ENCODE results near the gene DGKQ.

DGKQ gene

DNA sequence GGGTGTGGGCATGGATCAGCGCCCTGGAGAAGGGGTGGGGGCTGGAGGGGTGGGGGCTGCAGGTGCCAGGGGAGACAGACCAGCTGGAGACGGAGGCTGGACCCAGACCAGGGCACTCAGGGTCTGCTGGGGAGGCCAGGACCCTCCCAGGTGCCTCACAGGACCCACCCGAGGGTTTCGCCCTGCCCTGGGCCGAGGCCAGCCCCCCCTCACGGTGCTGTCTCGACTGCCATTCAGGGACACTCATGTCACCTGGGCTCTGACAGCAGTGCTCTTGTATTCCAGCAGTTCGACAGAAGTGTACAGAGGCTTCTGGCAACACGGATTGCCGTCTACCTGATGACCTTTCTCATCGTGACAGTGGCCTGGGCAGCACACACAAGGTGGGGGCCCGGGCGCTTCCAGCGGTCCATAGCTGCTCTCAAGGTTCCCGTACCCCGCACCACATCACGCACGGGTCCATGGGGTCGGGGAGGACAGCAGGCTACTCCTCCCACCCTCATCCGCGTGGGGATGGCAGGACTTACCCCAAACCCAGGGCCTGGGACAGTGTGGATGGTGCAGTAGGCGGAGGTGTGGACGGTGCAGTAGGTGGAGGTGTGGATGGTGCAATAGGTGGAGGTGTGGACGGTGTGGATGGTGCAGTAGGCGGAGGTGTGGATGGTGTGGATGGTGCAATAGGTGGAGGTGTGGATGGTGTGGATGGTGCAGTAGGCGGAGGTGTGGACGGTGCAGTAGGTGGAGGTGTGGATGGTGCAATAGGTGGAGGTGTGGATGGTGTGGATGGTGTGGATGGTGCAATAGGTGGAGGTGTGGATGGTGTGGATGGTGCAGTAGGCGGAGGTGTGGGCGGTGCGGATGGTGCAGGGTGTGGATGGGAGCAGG, 23.0 kb downstream of the DGKQ start:
- H3K36me3 ChIP-seq (ENCODE audit: control insufficient read depth, insufficient read depth, low read length): no peaks in the 10 kb centered on the region
- no peak overlapping the region for H3K23ac ChIP-seq (ENCODE audit: low read length)
- H3K4me3 ChIP-seq (ENCODE audit: low read length): no peak overlapping the region
- no peak overlapping the region for H2BK15ac ChIP-seq (replicated peaks; ENCODE audit: low read depth)
- H4K8ac ChIP-seq (ENCODE audit: low read depth, low read length): no peak overlapping the region
- H3K56ac ChIP-seq (ENCODE audit: low read length): no peak overlapping the region
- H3K4me1 ChIP-seq (ENCODE audit: control insufficient read depth, low read depth, low read length): peaks cover 3% of the 10 kb centered on the region
- H3K79me2 ChIP-seq (ENCODE audit: control insufficient read depth, insufficient read depth, low read length): no peaks in the 10 kb centered on the region
- H2AK5ac ChIP-seq (ENCODE audit: low read length): no peak overlapping the region
- H3K79me1 ChIP-seq (ENCODE audit: low read length): no peaks in the 10 kb centered on the region
- no peak overlapping the region for H2BK5ac ChIP-seq (ENCODE audit: low read length)
- DNase-seq: no peak
- no peak overlapping the region for H4K5ac ChIP-seq (ENCODE audit: low read length)
- peaks cover 2% of the 10 kb centered on the region for H3K27me3 ChIP-seq (ENCODE audit: insufficient read depth, low read length, poor library complexity)
- H3K18ac ChIP-seq (ENCODE audit: low read length): no peak overlapping the region
- no peak overlapping the region for H3K4ac ChIP-seq (ENCODE audit: low read depth, low read length)
- H2BK120ac ChIP-seq (ENCODE audit: low read depth, low read length): no peak overlapping the region
- H3K4me2 ChIP-seq (ENCODE audit: low read length): no peak overlapping the region
- no peak overlapping the region for H3K27ac ChIP-seq (ENCODE audit: low read depth, low read length)
- no CpG with 5 or more reads among the region's 30 CpGs for WGBS (ENCODE audit: extremely low coverage, insufficient coverage, low lambda C conversion rate)
- H3K9ac ChIP-seq (ENCODE audit: low read length): no peak overlapping the region

DNA sequence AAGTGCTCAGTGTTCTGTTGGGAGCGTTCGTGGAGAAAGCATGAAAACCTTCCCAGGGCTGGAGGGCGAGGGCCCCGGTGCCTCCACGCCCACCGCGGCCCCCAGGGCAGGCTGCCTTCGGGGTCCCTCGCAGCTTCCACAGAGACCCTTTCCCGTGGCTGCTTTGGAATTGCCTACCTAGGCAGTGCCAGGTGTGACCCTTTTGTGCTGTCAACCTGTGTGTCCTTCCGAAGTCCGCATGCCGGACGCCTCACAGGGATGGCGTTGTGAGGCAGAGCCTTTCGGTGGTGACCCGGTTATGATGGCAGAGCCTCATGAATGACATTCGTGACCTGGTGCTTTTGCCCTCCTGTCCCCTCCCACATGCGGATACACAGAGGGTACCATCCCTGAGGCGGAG, 23.7 kb downstream of the DGKQ start:
- no CpG with 5 or more reads among the region's 20 CpGs for WGBS (ENCODE audit: extremely low coverage, insufficient coverage, low lambda C conversion rate)
- Histone ChIP-seq H3K79me1 (ENCODE audit: low read length) (no peaks in the 10 kb centered on the region), H3K23ac (ENCODE audit: low read length) (no peak overlapping the region), H3K56ac (ENCODE audit: low read length) (no peak overlapping the region), H2BK5ac (ENCODE audit: low read length) (no peak overlapping the region), H2BK15ac (replicated peaks; ENCODE audit: low read depth) (no peak overlapping the region), H3K27ac (ENCODE audit: low read depth, low read length) (no peak overlapping the region), H3K18ac (ENCODE audit: low read length) (no peak overlapping the region), H3K4ac (ENCODE audit: low read depth, low read length) (no peak overlapping the region), H3K4me2 (ENCODE audit: low read length) (no peak overlapping the region), H3K79me2 (ENCODE audit: control insufficient read depth, insufficient read depth, low read length) (no peaks in the 10 kb centered on the region), H2AK5ac (ENCODE audit: low read length) (no peak overlapping the region), H3K4me1 (ENCODE audit: control insufficient read depth, low read depth, low read length) (peaks cover 5% of the 10 kb centered on the region), H2BK120ac (ENCODE audit: low read depth, low read length) (no peak overlapping the region), H3K4me3 (ENCODE audit: low read length) (no peak overlapping the region), H3K36me3 (ENCODE audit: control insufficient read depth, insufficient read depth, low read length) (no peaks in the 10 kb centered on the region), H4K8ac (ENCODE audit: low read depth, low read length) (no peak overlapping the region), H3K27me3 (ENCODE audit: insufficient read depth, low read length, poor library complexity) (peaks cover 2% of the 10 kb centered on the region), H4K5ac (ENCODE audit: low read length) (no peak overlapping the region), H3K9ac (ENCODE audit: low read length) (no peak overlapping the region)
- no peak for DNase-seq

DNA sequence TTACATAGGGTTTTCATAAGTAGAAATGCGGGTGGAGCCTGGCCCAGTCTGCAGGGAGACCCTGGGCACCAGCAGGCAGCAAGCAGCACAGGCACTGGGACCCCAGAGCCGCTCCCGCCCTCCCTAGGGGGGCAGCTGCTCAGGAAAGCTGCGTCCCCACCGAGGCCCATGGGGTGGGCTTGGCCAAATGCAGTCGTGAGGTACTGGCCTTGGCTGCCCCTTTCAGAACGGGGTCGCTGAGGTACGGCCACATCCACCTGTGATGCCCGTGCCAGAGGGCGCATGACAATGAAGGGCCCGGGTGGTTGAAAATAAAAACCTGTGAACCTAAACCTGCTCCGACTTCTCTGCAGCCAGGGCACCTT, 24.5 kb downstream of the DGKQ start:
- no peak overlapping the region for H2AK5ac ChIP-seq (ENCODE audit: low read length)
- H3K36me3 ChIP-seq (ENCODE audit: control insufficient read depth, insufficient read depth, low read length): no peaks in the 10 kb centered on the region
- H3K27me3 ChIP-seq (ENCODE audit: insufficient read depth, low read length, poor library complexity): peaks cover 2% of the 10 kb centered on the region
- DNase-seq: no peak
- no peak overlapping the region for H4K5ac ChIP-seq (ENCODE audit: low read length)
- no peak overlapping the region for H2BK15ac ChIP-seq (replicated peaks; ENCODE audit: low read depth)
- no peaks in the 10 kb centered on the region for H3K79me2 ChIP-seq (ENCODE audit: control insufficient read depth, insufficient read depth, low read length)
- H3K4me3 ChIP-seq (ENCODE audit: low read length): no peak overlapping the region
- H3K27ac ChIP-seq (ENCODE audit: low read depth, low read length): no peak overlapping the region
- H3K4me2 ChIP-seq (ENCODE audit: low read length): no peak overlapping the region
- H3K9ac ChIP-seq (ENCODE audit: low read length): no peak overlapping the region
- H3K23ac ChIP-seq (ENCODE audit: low read length): no peak overlapping the region
- H3K4me1 ChIP-seq (ENCODE audit: control insufficient read depth, low read depth, low read length): peaks cover 5% of the 10 kb centered on the region
- no peak overlapping the region for H2BK120ac ChIP-seq (ENCODE audit: low read depth, low read length)
- no peaks in the 10 kb centered on the region for H3K79me1 ChIP-seq (ENCODE audit: low read length)
- H2BK5ac ChIP-seq (ENCODE audit: low read length): no peak overlapping the region
- H3K56ac ChIP-seq (ENCODE audit: low read length): no peak overlapping the region
- no peak overlapping the region for H3K4ac ChIP-seq (ENCODE audit: low read depth, low read length)
- WGBS (ENCODE audit: extremely low coverage, insufficient coverage, low lambda C conversion rate): no CpG with 5 or more reads among the region's 13 CpGs
- no peak overlapping the region for H4K8ac ChIP-seq (ENCODE audit: low read depth, low read length)
- H3K18ac ChIP-seq (ENCODE audit: low read length): no peak overlapping the region

DNA sequence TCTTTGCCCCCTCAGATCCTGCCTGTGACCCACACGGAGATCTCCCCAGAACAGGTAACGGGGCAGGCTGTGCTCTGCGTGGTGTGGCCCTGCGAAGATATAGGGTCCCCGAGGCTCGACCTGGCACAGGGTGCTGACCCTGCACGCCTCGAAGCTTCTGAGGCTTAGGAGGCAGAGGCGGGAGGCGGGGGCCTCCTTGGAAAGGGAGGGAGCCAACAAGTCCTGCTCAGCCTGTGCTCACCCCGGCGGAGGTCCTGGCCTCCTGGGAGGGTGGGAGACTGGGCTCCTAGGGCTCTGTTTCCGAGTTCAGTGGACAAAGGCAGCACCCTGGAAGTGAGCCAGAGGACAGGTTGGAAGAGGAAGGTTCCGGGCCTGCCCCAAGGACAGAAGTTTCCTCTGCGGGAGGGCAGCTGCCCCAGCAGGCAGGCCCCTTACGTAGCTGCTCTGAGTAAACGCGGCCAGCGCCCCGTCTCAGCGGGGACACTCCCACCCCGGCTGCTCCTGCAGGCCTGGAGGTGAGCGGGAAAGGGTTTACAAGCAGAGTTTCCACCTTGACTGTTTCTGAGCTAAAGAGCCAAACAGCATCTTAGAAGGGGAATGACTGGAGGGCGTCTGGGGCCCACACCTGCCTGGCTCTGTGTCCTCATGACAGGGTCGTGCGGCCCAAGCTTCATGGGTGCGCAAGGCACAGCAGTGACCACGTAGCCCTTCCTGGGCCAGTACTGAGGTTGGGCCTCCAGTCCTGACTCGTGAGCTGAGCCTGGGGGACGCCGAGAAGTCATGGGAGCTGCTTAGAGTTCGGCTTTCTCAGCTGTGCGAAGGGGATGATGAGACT, 25.1 kb downstream of the DGKQ start:
- no peaks in the 10 kb centered on the region for H3K79me1 ChIP-seq (ENCODE audit: low read length)
- H3K4me1 ChIP-seq (ENCODE audit: control insufficient read depth, low read depth, low read length): peaks cover 5% of the 10 kb centered on the region
- H3K36me3 ChIP-seq (ENCODE audit: control insufficient read depth, insufficient read depth, low read length): no peaks in the 10 kb centered on the region
- H3K56ac ChIP-seq (ENCODE audit: low read length): no peak overlapping the region
- no peak for DNase-seq
- no peak overlapping the region for H4K8ac ChIP-seq (ENCODE audit: low read depth, low read length)
- H3K79me2 ChIP-seq (ENCODE audit: control insufficient read depth, insufficient read depth, low read length): no peaks in the 10 kb centered on the region
- no peak overlapping the region for H3K4me3 ChIP-seq (ENCODE audit: low read length)
- H3K4me2 ChIP-seq (ENCODE audit: low read length): no peak overlapping the region
- no peak overlapping the region for H4K5ac ChIP-seq (ENCODE audit: low read length)
- no peak overlapping the region for H2AK5ac ChIP-seq (ENCODE audit: low read length)
- H2BK15ac ChIP-seq (replicated peaks; ENCODE audit: low read depth): no peak overlapping the region
- H2BK5ac ChIP-seq (ENCODE audit: low read length): no peak overlapping the region
- no peak overlapping the region for H2BK120ac ChIP-seq (ENCODE audit: low read depth, low read length)
- no peak overlapping the region for H3K4ac ChIP-seq (ENCODE audit: low read depth, low read length)
- H3K23ac ChIP-seq (ENCODE audit: low read length): no peak overlapping the region
- peaks cover 2% of the 10 kb centered on the region for H3K27me3 ChIP-seq (ENCODE audit: insufficient read depth, low read length, poor library complexity)
- H3K27ac ChIP-seq (ENCODE audit: low read depth, low read length): no peak overlapping the region
- no CpG with 5 or more reads among the region's 33 CpGs for WGBS (ENCODE audit: extremely low coverage, insufficient coverage, low lambda C conversion rate)
- no peak overlapping the region for H3K9ac ChIP-seq (ENCODE audit: low read length)
- H3K18ac ChIP-seq (ENCODE audit: low read length): no peak overlapping the region

DNA sequence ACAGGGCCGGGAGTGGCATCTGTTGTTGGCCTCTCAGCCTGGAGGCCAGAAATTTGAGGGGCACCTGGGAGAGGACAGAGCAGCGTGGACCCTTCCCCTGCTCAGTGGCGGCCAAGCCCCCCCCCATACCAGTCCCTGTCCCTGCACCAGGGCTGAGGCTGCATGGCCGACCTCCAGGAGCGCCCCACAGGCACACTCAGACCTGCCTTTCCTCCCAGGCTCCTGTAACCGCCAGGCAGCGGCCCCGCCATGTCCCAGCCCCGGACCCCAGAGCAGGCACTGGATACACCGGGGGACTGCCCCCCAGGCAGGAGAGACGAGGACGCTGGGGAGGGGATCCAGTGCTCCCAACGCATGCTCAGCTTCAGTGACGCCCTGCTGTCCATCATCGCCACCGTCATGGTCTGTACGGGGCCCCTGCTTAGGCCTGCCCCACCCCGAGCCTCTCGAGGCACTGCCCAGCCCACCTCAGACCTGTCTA, 25.8 kb downstream of the DGKQ start:
- H3K18ac ChIP-seq (ENCODE audit: low read length): no peak overlapping the region
- no peak overlapping the region for H3K4me3 ChIP-seq (ENCODE audit: low read length)
- no peak for DNase-seq
- H4K5ac ChIP-seq (ENCODE audit: low read length): no peak overlapping the region
- H2BK120ac ChIP-seq (ENCODE audit: low read depth, low read length): no peak overlapping the region
- H2BK15ac ChIP-seq (replicated peaks; ENCODE audit: low read depth): no peak overlapping the region
- H3K79me2 ChIP-seq (ENCODE audit: control insufficient read depth, insufficient read depth, low read length): no peaks in the 10 kb centered on the region
- no peak overlapping the region for H3K4me2 ChIP-seq (ENCODE audit: low read length)
- no peak overlapping the region for H3K4ac ChIP-seq (ENCODE audit: low read depth, low read length)
- H2AK5ac ChIP-seq (ENCODE audit: low read length): no peak overlapping the region
- peaks cover 5% of the 10 kb centered on the region for H3K4me1 ChIP-seq (ENCODE audit: control insufficient read depth, low read depth, low read length)
- no peaks in the 10 kb centered on the region for H3K79me1 ChIP-seq (ENCODE audit: low read length)
- whole genome bisulfite sequencing (ENCODE audit: extremely low coverage, insufficient coverage, low lambda C conversion rate): no CpG with 5 or more reads among the region's 19 CpGs
- no peak overlapping the region for H2BK5ac ChIP-seq (ENCODE audit: low read length)
- H3K27me3 ChIP-seq (ENCODE audit: insufficient read depth, low read length, poor library complexity): peaks cover 2% of the 10 kb centered on the region
- H3K27ac ChIP-seq (ENCODE audit: low read depth, low read length): no peak overlapping the region
- no peak overlapping the region for H4K8ac ChIP-seq (ENCODE audit: low read depth, low read length)
- H3K23ac ChIP-seq (ENCODE audit: low read length): no peak overlapping the region
- no peak overlapping the region for H3K56ac ChIP-seq (ENCODE audit: low read length)
- H3K36me3 ChIP-seq (ENCODE audit: control insufficient read depth, insufficient read depth, low read length): no peaks in the 10 kb centered on the region
- H3K9ac ChIP-seq (ENCODE audit: low read length): no peak overlapping the region

Measured in mesendoderm (in vitro differentiated cells).